Naive thymus-derived CD8-positive, alpha-beta T cell (primary cell): ENCODE data around the gene PWP1. TPM values are rescaled to one million over a fixed set of nuclear protein-coding genes. Genes with fewer than 3 reads are reported as not detected.

Experiments used
- ATAC-seq, 2 donors: fragments of 150-1000 bp; cut with Tn5 transposase in 1 of 2; sonication (Bioruptor Pico), chemical (Tn5 transposase) in 1 of 2; 1 replicate in 1 of 2; 2 replicates in 1 of 2; pipeline ENCODE4 v1.10.0; 2021; ENCODE audit warnings: mild to moderate bottlenecking in 2 of 2, moderate library complexity in 2 of 2
- POLR2A ChIA-PET: fragments of 350-600 bp; sonication (Branson Sonifier 250); formaldehyde crosslinking; loops from one replicate; lab custom pipeline; 2021; ENCODE audit warnings: antibody characterized with exemption; lab: Charles Lee
- DNase-seq, 10 donors: peaks; one replicate each; pipeline versions ENCODE4 v3.0.0 to v3.0.0-alpha.2; 2020 to 2022
- H3K27ac Mint-ChIP-seq, 10 donors: one replicate each; pipeline ENCODE4 v1.8.0; 2020 to 2022; ENCODE audit warnings: mild to moderate bottlenecking in 10 of 10, mixed read lengths in 10 of 10, moderate library complexity in 4 of 10, inconsistent platforms in 1 of 10
- H3K27me3 Mint-ChIP-seq, 5 donors: one replicate each; pipeline ENCODE4 v1.8.0; 2021 to 2022; ENCODE audit warnings: mixed read lengths in 5 of 5
- H3K36me3 Mint-ChIP-seq, 3 donors: one replicate each; pipeline ENCODE4 v1.8.0; 2020 to 2022; ENCODE audit warnings: mixed read lengths in 3 of 3, mild to moderate bottlenecking in 2 of 3, inconsistent platforms in 1 of 3
- H3K4me1 Mint-ChIP-seq, 4 donors: one replicate each; pipeline ENCODE4 v1.8.0; 2021 to 2022; ENCODE audit warnings: mixed read lengths in 4 of 4
- H3K4me3 Mint-ChIP-seq, 10 donors: one replicate each; pipeline ENCODE4 v1.8.0; 2020 to 2022; ENCODE audit warnings: mild to moderate bottlenecking in 10 of 10, mixed read lengths in 10 of 10, moderate library complexity in 6 of 10, inconsistent platforms in 1 of 10
- H3K9me3 Mint-ChIP-seq, 9 donors: one replicate each; pipeline ENCODE4 v1.8.0; 2020 to 2022; ENCODE audit warnings: mixed read lengths in 9 of 9, mild to moderate bottlenecking in 3 of 9, inconsistent platforms in 1 of 9, moderate library complexity in 1 of 9
- polyA plus RNA-seq, 3 donors: library from polyadenylated mRNA; unstranded; fragments of 300-500 nt; fragmentation: Illumina TruSeq; gene quantifications; one replicate each; pipeline ENCODE4 v1.2.3, GENCODE V29; 2021
- total RNA-seq, 8 experiments: library from RNA in 2 of 8; stranded (reverse) in 2 of 8; gene quantifications; one replicate each; pipeline ENCODE4 v1.2.3 and lab custom pipeline; 2021 to 2026

PWP1 gene
- total RNA-seq = 10 to 100 TPM; 33.3 to 35.6 TPM
- 10 to 100 TPM; 70.5 to 75.6 (median 75.5) TPM for polyA plus RNA-seq
- 39.9 to 178 (median 75.3) reads per million in 6 experiments for total RNA-seq (lab: John Stamatoyannopoulos, UW)

- Mint-ChIP-seq H3K36me3 (peaks cover 2 to 27% (median 4%) of the 10 kb centered on the region in 3 donors), H3K27me3 (peaks cover 0 to under 1% (median 0%) of the 10 kb centered on the region in 5 donors), H3K9me3 (no peaks in the 10 kb centered on the region), H3K4me3 (peak within 1 kb of the TSS; percentile 91 to 100 (median 98)), H3K27ac (peak within 1 kb of the TSS; percentile 97 to 100 (median 99)), H3K4me1 (peaks cover 18 to 41% (median 30%) of the 10 kb centered on the region in 4 donors)
- POLR2A ChIA-PET = interaction anchor here (0.6 to 2.2 kb wide), 12 partner anchors 10 to 1328 kb away, joined by 3 to 9 read pairs (median 3); partner anchors contain the start of genes POLR3B and RIC8B
- DNase-seq (peak; percentile 92 to 99 (median 96)), ATAC-seq (peak; percentile 88)
These were observed at the start of gene PWP1 for GRCh38 chr12:107685360-107686248. TSS of gene PWP1 (plus strand) at chr12:107685799. CDS start at chr12:107685900, 101 bp downstream.

DNA sequence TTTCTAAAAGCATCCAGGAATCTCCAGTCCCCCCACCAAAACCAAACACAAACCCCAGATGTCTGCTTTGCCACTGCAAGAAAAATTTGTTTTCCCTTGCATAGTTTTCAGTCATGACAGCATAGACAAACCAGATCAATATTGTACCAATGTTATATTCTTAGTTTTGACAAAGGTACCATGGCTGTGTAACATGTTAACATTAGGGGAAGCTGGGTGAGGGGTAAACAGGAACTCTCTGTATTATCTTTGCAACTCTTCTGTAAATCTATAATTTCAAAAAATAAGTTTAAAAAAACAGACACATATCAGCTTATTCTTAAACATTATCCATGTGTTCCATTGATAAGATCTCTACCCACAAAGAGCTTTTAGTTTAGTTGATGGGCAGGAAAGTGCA, 44.4 kb upstream of the PWP1 start:
- DNase-seq (no peak), ATAC-seq (no peak)
- Mint-ChIP-seq H3K9me3 (no peaks in the 10 kb centered on the region), H3K4me1 (peaks cover 0 to 2% (median 0%) of the 10 kb centered on the region in 4 donors), H3K36me3 (peaks cover 20 to 68% (median 32%) of the 10 kb centered on the region in 3 donors), H3K27ac (no peak overlapping the region), H3K27me3 (no peaks in the 10 kb centered on the region), H3K4me3 (no peak overlapping the region)
- POLR2A ChIA-PET = no interaction called here

GRCh38 chr12:107642240-107642639, 43.4 kb upstream of the PWP1 start:
- H3K9me3 Mint-ChIP-seq = no peaks in the 10 kb centered on the region
- DNase-seq (no peak), ATAC-seq (no peak)
- peaks cover 0 to 4% (median 0%) of the 10 kb centered on the region in 4 donors for H3K4me1 Mint-ChIP-seq
- POLR2A ChIA-PET = no interaction called here
- peaks cover 20 to 62% (median 32%) of the 10 kb centered on the region in 3 donors for H3K36me3 Mint-ChIP-seq
- H3K4me3 Mint-ChIP-seq = no peak overlapping the region
- H3K27ac Mint-ChIP-seq = no peak overlapping the region
- H3K27me3 Mint-ChIP-seq = no peaks in the 10 kb centered on the region

DNA sequence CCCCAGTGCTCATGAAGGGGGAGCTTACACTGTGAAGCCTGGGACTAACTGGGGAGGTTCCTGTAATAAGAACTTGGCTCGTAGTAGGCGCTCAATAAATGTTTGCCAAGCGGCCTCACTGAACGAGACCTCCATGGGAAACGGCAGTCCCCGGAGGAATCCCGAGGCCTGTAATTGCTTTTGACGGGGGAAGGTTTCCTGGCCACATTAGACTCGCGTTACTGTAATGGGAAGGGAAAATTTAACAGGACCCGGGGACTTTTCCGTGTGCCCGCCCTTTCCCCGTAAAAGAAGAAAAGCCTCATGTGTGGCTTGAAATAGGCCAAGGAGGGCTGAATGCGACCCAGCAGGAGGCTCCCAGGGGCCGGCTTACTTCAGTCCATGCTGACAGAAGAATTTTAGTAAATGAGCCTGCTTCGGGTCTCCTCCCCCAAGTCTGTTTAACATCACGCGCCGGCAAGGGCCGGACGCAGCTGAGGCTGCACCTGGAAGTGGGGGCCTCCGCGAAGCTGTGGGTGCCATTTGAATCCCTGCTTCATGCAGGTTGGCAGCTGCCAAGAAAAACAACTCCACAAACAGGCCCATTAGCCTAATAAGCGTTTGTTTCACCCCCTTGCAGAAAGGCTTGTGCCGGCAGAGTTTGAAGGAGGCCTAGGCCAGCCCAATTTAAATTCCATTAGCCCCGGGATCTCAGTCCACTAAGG, 39.8 kb upstream of the PWP1 start:
- peaks cover 13 to 57% (median 23%) of the 10 kb centered on the region in 3 donors for H3K36me3 Mint-ChIP-seq
- H3K9me3 Mint-ChIP-seq = no peaks in the 10 kb centered on the region
- DNase-seq (no peak), ATAC-seq (no peak)
- H3K27ac Mint-ChIP-seq = no peak overlapping the region
- POLR2A ChIA-PET = no interaction called here
- no peaks in the 10 kb centered on the region for H3K27me3 Mint-ChIP-seq
- peaks cover 0 to 2% (median 0%) of the 10 kb centered on the region in 4 donors for H3K4me1 Mint-ChIP-seq
- no peak overlapping the region for H3K4me3 Mint-ChIP-seq

DNA sequence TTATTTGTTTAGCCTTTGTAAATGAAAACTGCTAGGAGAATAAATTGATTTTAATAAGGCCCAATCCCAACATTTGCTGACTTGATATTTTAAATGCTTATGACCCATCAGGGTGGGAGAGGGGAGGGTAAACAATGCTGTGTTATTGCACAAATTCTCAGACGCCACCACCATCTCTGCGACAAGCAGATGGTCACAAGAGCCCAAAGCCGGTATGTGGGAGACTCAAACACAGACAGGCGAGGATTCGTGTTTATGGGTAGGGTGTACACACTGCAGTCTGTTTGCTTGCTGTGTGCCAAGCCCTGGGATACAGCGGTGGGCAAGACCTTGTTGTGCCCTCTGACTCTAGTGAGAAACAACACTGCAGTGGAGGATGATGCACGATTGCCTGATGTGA, 39.2 kb upstream of the PWP1 start:
- H3K4me1 Mint-ChIP-seq = peaks cover 0 to 2% (median 0%) of the 10 kb centered on the region in 4 donors
- H3K4me3 Mint-ChIP-seq = no peak overlapping the region
- H3K27me3 Mint-ChIP-seq = no peaks in the 10 kb centered on the region
- ATAC-seq (no peak), DNase-seq (no peak)
- POLR2A ChIA-PET = no interaction called here
- H3K27ac Mint-ChIP-seq = peak overlapping the region in 1 of 10 donors; percentile 77
- no peaks in the 10 kb centered on the region for H3K9me3 Mint-ChIP-seq
- peaks cover 10 to 57% (median 23%) of the 10 kb centered on the region in 3 donors for H3K36me3 Mint-ChIP-seq

DNA sequence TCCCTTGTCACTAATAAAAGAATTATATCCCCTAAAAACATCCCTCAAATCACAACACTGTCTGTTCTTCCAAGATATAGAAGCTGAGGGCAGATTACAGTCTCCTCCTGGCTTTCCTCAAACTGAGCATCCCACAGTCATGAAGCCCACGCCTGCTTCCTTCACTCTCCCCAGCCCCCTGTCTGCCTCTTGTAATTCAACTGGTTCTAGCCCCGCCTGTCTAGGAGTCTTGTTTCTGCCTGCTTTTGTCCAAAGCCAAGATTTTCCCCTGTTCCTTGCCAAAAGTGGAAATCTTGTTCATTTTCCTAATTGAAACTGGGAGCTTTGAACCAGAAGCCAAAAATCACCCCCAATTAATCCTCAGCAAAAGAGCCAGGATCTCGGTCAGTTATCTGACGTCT, 35.9 kb upstream of the PWP1 start:
- Mint-ChIP-seq H3K27ac (no peak overlapping the region), H3K9me3 (no peaks in the 10 kb centered on the region), H3K36me3 (peaks cover 0 to 58% (median 9%) of the 10 kb centered on the region in 3 donors), H3K4me1 (peaks cover 0 to 6% (median 4%) of the 10 kb centered on the region in 4 donors), H3K27me3 (no peaks in the 10 kb centered on the region), H3K4me3 (no peak overlapping the region)
- no peak for DNase-seq
- POLR2A ChIA-PET = no interaction called here
- no peak for ATAC-seq

GRCh38 chr12:107650977-107651376, 34.6 kb upstream of the PWP1 start:
- peaks cover 0 to 58% (median 6%) of the 10 kb centered on the region in 3 donors for H3K36me3 Mint-ChIP-seq
- DNase-seq (no peak), ATAC-seq (no peak)
- POLR2A ChIA-PET = no interaction called here
- no peak overlapping the region for H3K4me3 Mint-ChIP-seq
- peak overlapping the region in 1 of 10 donors; percentile 55 for H3K27ac Mint-ChIP-seq
- no peaks in the 10 kb centered on the region for H3K27me3 Mint-ChIP-seq
- H3K4me1 Mint-ChIP-seq = peaks cover 0 to 6% (median 4%) of the 10 kb centered on the region in 4 donors
- no peaks in the 10 kb centered on the region for H3K9me3 Mint-ChIP-seq

- POLR2A ChIA-PET = no interaction called here
- Mint-ChIP-seq H3K9me3 (no peaks in the 10 kb centered on the region), H3K36me3 (peaks cover under 1 to 58% (median 6%) of the 10 kb centered on the region in 3 donors), H3K4me3 (no peak overlapping the region), H3K27me3 (no peaks in the 10 kb centered on the region), H3K27ac (peak overlapping the region in 1 of 10 donors; percentile 27), H3K4me1 (peaks cover 0 to 6% (median 3%) of the 10 kb centered on the region in 4 donors)
- ATAC-seq (no peak), DNase-seq (no peak)
These were observed 33.8 kb upstream of the PWP1 start for GRCh38 chr12:107651571-107652449.

- Mint-ChIP-seq H3K27me3 (no peaks in the 10 kb centered on the region), H3K27ac (peak overlapping the region in 2 of 10 donors; percentile 31 to 45), H3K36me3 (peaks cover 4 to 70% (median 5%) of the 10 kb centered on the region in 3 donors), H3K9me3 (no peaks in the 10 kb centered on the region), H3K4me3 (no peak overlapping the region), H3K4me1 (peaks cover 0 to 6% (median 3%) of the 10 kb centered on the region in 4 donors)
- POLR2A ChIA-PET = no interaction called here
- no peak for ATAC-seq
- DNase-seq = no peak
These were observed 32.1 kb upstream of the PWP1 start for GRCh38 chr12:107653519-107653918.

DNA sequence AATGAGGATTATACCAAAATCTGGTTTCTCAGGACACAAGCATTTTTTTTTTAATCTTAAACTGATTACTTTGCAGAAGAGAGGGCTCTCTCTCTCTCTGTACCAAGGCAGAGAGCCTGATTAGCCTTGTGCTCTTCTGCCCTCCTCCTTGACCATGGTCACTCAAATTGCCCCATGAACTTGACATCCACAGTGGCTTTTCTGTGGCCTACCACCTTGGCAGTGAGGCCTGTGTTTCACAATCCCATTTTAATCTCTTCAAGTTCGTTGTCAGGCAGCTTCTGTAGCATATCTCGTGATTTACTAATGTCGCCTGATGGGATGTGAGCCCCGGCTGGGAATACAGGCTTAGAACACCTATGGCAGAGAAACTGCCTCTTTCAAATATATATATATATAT, 30.7 kb upstream of the PWP1 start:
- H3K9me3 Mint-ChIP-seq = no peaks in the 10 kb centered on the region
- peak overlapping the region in 1 of 10 donors; percentile 57 for H3K27ac Mint-ChIP-seq
- ATAC-seq (no peak), DNase-seq (no peak)
- POLR2A ChIA-PET = no interaction called here
- peaks cover 0 to 6% (median 3%) of the 10 kb centered on the region in 4 donors for H3K4me1 Mint-ChIP-seq
- H3K27me3 Mint-ChIP-seq = no peaks in the 10 kb centered on the region
- peaks cover 2 to 73% (median 5%) of the 10 kb centered on the region in 3 donors for H3K36me3 Mint-ChIP-seq
- H3K4me3 Mint-ChIP-seq = no peak overlapping the region

DNA sequence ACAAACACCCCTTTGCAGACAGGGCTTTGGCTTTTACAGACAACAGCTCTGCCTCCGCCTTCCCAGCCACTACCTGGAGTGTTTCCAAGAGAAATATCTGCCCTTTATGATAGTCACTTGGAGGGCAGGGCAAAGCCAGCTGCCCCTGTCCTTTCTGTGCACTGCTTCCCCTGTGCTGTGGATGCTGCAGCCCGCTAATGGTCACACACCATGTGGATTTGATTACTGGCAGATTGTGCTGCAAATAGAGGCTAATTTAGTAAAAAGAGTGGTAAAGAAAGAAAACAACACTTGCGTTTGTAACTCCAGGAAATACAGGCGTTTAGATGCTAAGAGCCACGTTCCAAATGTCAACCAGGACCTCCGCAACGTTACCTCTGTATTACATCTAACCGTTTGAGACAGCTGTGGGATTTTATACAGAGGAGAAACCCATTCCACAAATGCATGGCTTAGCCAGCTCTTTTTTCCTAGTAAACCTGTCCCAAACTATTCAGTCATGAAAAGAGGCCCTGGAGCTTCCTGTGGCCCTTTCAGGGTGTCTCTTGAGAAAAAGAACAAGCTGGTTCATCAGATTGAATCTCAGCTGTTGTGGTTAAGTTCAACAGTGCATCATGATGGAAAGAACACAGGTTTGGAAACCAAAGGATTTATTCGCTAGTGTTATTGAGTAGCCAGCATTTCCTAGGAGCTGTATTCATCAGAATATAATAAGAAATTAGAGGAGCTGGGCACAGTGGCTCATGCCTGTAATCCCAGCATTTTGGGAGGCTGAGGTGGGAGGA, 30.1 kb upstream of the PWP1 start:
- Mint-ChIP-seq H3K4me1 (peaks cover 0 to 6% (median 3%) of the 10 kb centered on the region in 4 donors), H3K4me3 (no peak overlapping the region), H3K27ac (no peak overlapping the region), H3K9me3 (no peaks in the 10 kb centered on the region), H3K27me3 (no peaks in the 10 kb centered on the region), H3K36me3 (peaks cover 2 to 68% (median 5%) of the 10 kb centered on the region in 3 donors)
- POLR2A ChIA-PET = no interaction called here
- ATAC-seq (no peak), DNase-seq (no peak)
